Measurements from ENCODE around the gene HLA-DOA. TPM values are rescaled to one million over a fixed set of nuclear protein-coding genes. Genes with fewer than 3 reads are reported as not detected.

HLA-DOA gene
- total and polyA plus RNA-seq, 2 of the 8 experiments (the other 6 are each of a cell fraction or from before 2014, with no cell fraction given): 23.7 to 89.0 TPM

GRCh38 chr6:32971581-32972352 lies 37.6 kb downstream of the HLA-DOA start (continued):
- TF ChIP-seq TEAD4 (IDR thresholded peaks at IDR 0.05; ENCODE audit: low read depth, low read length) (no peak; the same call in 1 of the 2 replicates), HDAC2 (IDR thresholded peaks at IDR 0.05; ENCODE audit: borderline replicate concordance in 1 of 2, low read depth in 2 of 2, low read length in 2 of 2) (0 out of 4 replicates have a peak, but pooled peaks of 1 of the 2 experiments have one; percentile 53), EP300 (IDR thresholded peaks at IDR 0.05; ENCODE audit: borderline replicate concordance in 1 of 2, low read depth in 2 of 2, low read length in 2 of 2) (no peak; a peak in 1 of 3 replicates), RBBP5 (IDR thresholded peaks at IDR 0.05; ENCODE audit: borderline replicate concordance, low read depth, low read length) (no peak), GTF2F1 (IDR thresholded peaks at IDR 0.05; ENCODE audit: borderline replicate concordance, low read depth, low read length) (peak; percentile 98)
- TF ChIP-seq, protein P1, sequence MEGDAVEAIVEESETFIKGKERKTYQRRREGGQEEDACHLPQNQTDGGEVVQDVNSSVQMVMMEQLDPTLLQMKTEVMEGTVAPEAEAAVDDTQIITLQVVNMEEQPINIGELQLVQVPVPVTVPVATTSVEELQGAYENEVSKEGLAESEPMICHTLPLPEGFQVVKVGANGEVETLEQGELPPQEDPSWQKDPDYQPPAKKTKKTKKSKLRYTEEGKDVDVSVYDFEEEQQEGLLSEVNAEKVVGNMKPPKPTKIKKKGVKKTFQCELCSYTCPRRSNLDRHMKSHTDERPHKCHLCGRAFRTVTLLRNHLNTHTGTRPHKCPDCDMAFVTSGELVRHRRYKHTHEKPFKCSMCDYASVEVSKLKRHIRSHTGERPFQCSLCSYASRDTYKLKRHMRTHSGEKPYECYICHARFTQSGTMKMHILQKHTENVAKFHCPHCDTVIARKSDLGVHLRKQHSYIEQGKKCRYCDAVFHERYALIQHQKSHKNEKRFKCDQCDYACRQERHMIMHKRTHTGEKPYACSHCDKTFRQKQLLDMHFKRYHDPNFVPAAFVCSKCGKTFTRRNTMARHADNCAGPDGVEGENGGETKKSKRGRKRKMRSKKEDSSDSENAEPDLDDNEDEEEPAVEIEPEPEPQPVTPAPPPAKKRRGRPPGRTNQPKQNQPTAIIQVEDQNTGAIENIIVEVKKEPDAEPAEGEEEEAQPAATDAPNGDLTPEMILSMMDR (IDR thresholded peaks at IDR 0.05; ENCODE audit: control extremely low read depth in 1 of 3, insufficient read depth in 1 of 3, low read depth in 1 of 3, low read length in 3 of 3): no peak; a peak in 1 of 4 replicates

All from H1 (cell line).